ENCODE data around the gene SAMD3. TPM values are rescaled to one million over a fixed set of nuclear protein-coding genes. Genes with fewer than 3 reads are reported as not detected.

SAMD3 gene
- total RNA-seq, 1 experiment from 2014 or later, result 0.39 TPM

- H4K8ac ChIP-seq (replicated peaks; ENCODE audit: insufficient read length, low read depth, low read length), result no peak overlapping the region
- H3K9me3 ChIP-seq (ENCODE audit: control insufficient read depth, low read depth, low read length), result no peaks in the 10 kb centered on the region
- Mint-ChIP-seq H3K9me3 (no peaks in the 10 kb centered on the region), H3K27ac (no peak overlapping the region), H3K27me3 (ENCODE audit: low read depth) (no peaks in the 10 kb centered on the region), H3K4me1 (no peaks in the 10 kb centered on the region), H3K36me3 (ENCODE audit: insufficient read depth in 1 of 3, low read depth in 3 of 3) (no peaks in the 10 kb centered on the region; a peak in 2 of 7 replicates), H3K4me3 (no peak overlapping the region)
- no peaks in the 10 kb centered on the region for H3K79me1 ChIP-seq (ENCODE audit: insufficient read depth, low read depth, low read length, poor library complexity, severe bottlenecking)
- H4K5ac ChIP-seq (ENCODE audit: insufficient read length, low read depth, low read length), result no peak overlapping the region
- no peak overlapping the region for H3K4ac ChIP-seq (ENCODE audit: low read depth, low read length)
- H2BK5ac ChIP-seq (ENCODE audit: insufficient read length, low read length), result no peak overlapping the region
- no peaks in the 10 kb centered on the region for H3K4me1 ChIP-seq (ENCODE audit: insufficient read depth, low read length)
- no peak overlapping the region for H2BK120ac ChIP-seq (ENCODE audit: low read depth, low read length, poor library complexity, severe bottlenecking)
- no peak overlapping the region for H3K4me2 ChIP-seq (ENCODE audit: insufficient read depth, insufficient read length, low read length)
- no peak overlapping the region for H3K18ac ChIP-seq (ENCODE audit: insufficient read length, low read depth, low read length)
- H3K27me3 ChIP-seq (ENCODE audit: insufficient read depth, low read length), result no peaks in the 10 kb centered on the region
- no peak overlapping the region for H2AK5ac ChIP-seq (ENCODE audit: insufficient read length, low read length)
- H3K79me2 ChIP-seq (ENCODE audit: insufficient read depth, low read length), result no peaks in the 10 kb centered on the region
- no peak overlapping the region for H3T11ph ChIP-seq (ENCODE audit: low read length)
- H4K20me1 ChIP-seq (ENCODE audit: control insufficient read depth, insufficient read depth, insufficient read length), result no peaks in the 10 kb centered on the region
- no peak overlapping the region for H3K14ac ChIP-seq (ENCODE audit: insufficient read depth, low read length)
- no peak overlapping the region for H2BK20ac ChIP-seq (ENCODE audit: low read depth, low read length, poor library complexity, severe bottlenecking)
- no peak overlapping the region for H3K23ac ChIP-seq (ENCODE audit: insufficient read length, low read depth, low read length)
- TF ChIP-seq, protein P1, sequence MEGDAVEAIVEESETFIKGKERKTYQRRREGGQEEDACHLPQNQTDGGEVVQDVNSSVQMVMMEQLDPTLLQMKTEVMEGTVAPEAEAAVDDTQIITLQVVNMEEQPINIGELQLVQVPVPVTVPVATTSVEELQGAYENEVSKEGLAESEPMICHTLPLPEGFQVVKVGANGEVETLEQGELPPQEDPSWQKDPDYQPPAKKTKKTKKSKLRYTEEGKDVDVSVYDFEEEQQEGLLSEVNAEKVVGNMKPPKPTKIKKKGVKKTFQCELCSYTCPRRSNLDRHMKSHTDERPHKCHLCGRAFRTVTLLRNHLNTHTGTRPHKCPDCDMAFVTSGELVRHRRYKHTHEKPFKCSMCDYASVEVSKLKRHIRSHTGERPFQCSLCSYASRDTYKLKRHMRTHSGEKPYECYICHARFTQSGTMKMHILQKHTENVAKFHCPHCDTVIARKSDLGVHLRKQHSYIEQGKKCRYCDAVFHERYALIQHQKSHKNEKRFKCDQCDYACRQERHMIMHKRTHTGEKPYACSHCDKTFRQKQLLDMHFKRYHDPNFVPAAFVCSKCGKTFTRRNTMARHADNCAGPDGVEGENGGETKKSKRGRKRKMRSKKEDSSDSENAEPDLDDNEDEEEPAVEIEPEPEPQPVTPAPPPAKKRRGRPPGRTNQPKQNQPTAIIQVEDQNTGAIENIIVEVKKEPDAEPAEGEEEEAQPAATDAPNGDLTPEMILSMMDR (conservative IDR thresholded peaks at IDR 0.05), result no peak
- H3K56ac ChIP-seq (ENCODE audit: insufficient read length, low read depth, low read length), result no peak overlapping the region
- DNase-seq, result no peak
- no peak overlapping the region for H3K9ac ChIP-seq (ENCODE audit: extremely low read depth, insufficient read length, low read length)
- no peak overlapping the region for H4K91ac ChIP-seq (ENCODE audit: insufficient read length, low read depth, low read length)
- no peaks in the 10 kb centered on the region for H3K23me2 ChIP-seq (ENCODE audit: insufficient read length, low read depth, low read length, poor library complexity, severe bottlenecking)
- H3K27ac ChIP-seq (ENCODE audit: insufficient read length, low read depth, low read length), result no peak overlapping the region
- no peak overlapping the region for H2BK12ac ChIP-seq (ENCODE audit: insufficient read length, low read depth, low read length)
- H2BK15ac ChIP-seq (ENCODE audit: low read depth, low read length), result no peak overlapping the region
- no peak overlapping the region for H2AFZ ChIP-seq (ENCODE audit: low read length)
Measured at GRCh38 chr6:130120731-130121130, 102.0 kb downstream of the SAMD3 start.
